GM12878 (cell line): ENCODE measurements around the gene TFRC. TPM values are rescaled to one million over a fixed set of nuclear protein-coding genes. Genes with fewer than 3 reads are reported as not detected.

Experiments
- ATAC-seq: fragments of 200-7000 bp; cut with Tn5 transposase; 3 replicates; pipeline ENCODE4 v1.9.1; 2020; ENCODE audit warnings: mild to moderate bottlenecking, moderate library complexity
- BruUV-seq: library from RNA; stranded (reverse); fragments of 400-500 nt; replicated peaks from 2 replicates; lab custom pipeline; 2021; lab: Mats Ljungman, UMichigan
- CTCF ChIA-PET: fragments of 300-600 bp; sonication (Branson Sonifier 250); formaldehyde crosslinking; extraction: SDS; loops from one replicate; lab custom pipeline; 2021; ENCODE audit warnings: inconsistent platforms; lab: Yijun Ruan, JAX
- POLR2A ChIA-PET: fragments of 350-600 bp; formaldehyde crosslinking; extraction: SDS; loops from one replicate; lab custom pipeline; 2021; ENCODE audit warnings: inconsistent platforms; lab: Charles Lee
- RAD21 ChIA-PET: fragments of 300-600 bp; sonication (Branson Sonifier 250); formaldehyde crosslinking; loops from one replicate; lab custom pipeline; 2023; ENCODE audit warnings: antibody characterized with exemption; ENCODE audit not compliant: unreplicated experiment; lab: Charles Lee
- SMC1A ChIA-PET: fragments of 300-600 bp; sonication (Branson Sonifier 250); formaldehyde crosslinking; loops from one replicate; lab custom pipeline; 2023; ENCODE audit not compliant: unreplicated experiment, uncharacterized antibody; lab: Charles Lee
- DNase-seq: peaks from one replicate; pipeline ENCODE4 v3.0.0-alpha.2; 2011; ENCODE audit warnings: low read depth, low spot score
- FAIRE-seq: peaks from 3 replicates; lab custom pipeline; 2011; peaks lifted over from hg19 to GRCh38; lab: Jason Lieb, UNC
- H2AFZ ChIP-seq: 2 replicates; pipeline ENCODE4 v1.6.0; 2011; ENCODE audit warnings: low read depth, low read length, control low read depth; ENCODE audit not compliant: control insufficient read depth
- H3K27ac ChIP-seq: 2 replicates; pipeline ENCODE4 v1.5.1; 2011; ENCODE audit warnings: control low read depth; ENCODE audit not compliant: control insufficient read depth, insufficient read depth
- H3K27me3 ChIP-seq, 2 experiments: replicated peaks in 1 of 2; 2 replicates each; pipeline versions ENCODE4 v1.6.0 to v1.6.1; 2011; ENCODE audit warnings: low read length in 1 of 2; ENCODE audit not compliant: control insufficient read depth in 2 of 2, insufficient read depth in 2 of 2
- H3K36me3 ChIP-seq, 2 experiments: 2 replicates each; pipeline ENCODE4 v1.5.1; 2011; ENCODE audit warnings: low read length in 1 of 2; ENCODE audit not compliant: control insufficient read depth in 2 of 2, insufficient read depth in 2 of 2
- H3K4me1 ChIP-seq: 2 replicates; pipeline ENCODE4 v1.6.1; 2011; ENCODE audit warnings: mild to moderate bottlenecking, low read length, moderate library complexity, mixed read lengths; ENCODE audit not compliant: control insufficient read depth, insufficient read depth
- H3K4me2 ChIP-seq: 2 replicates; pipeline ENCODE4 v1.6.0; 2011; ENCODE audit warnings: control low read depth; ENCODE audit not compliant: control insufficient read depth, insufficient read depth
- H3K4me3 ChIP-seq: fragments of 200-600 bp; sonication (generic); 2 replicates; pipeline ENCODE4 v1.5.1; 2016
- H3K79me2 ChIP-seq: 2 replicates; pipeline ENCODE4 v1.6.0; 2011; ENCODE audit warnings: low read length; ENCODE audit not compliant: control insufficient read depth, insufficient read depth
- H3K9ac ChIP-seq: 2 replicates; pipeline ENCODE4 v1.8.0; 2011; ENCODE audit warnings: low read length, control low read depth, mixed read lengths; ENCODE audit not compliant: control insufficient read depth, insufficient read depth
- H3K9me3 ChIP-seq: replicated peaks from 3 replicates; pipeline ENCODE4 v1.5.1; 2011; ENCODE audit warnings: mild to moderate bottlenecking, low read length; ENCODE audit not compliant: control insufficient read depth, insufficient read depth
- H4K20me1 ChIP-seq: 2 replicates; pipeline ENCODE4 v1.6.0; 2011; ENCODE audit not compliant: control insufficient read depth, insufficient read depth
- ATF7 ChIP-seq: fragments of 450-650 bp; IDR thresholded peaks from 2 replicates; pipeline ENCODE4 v1.6.1; 2016; ENCODE audit warnings: low read depth, mild to moderate bottlenecking
- EGR1 ChIP-seq, 2 experiments: IDR thresholded peaks; 1 replicate in 1 of 2; 2 replicates in 1 of 2; pipeline ENCODE4 v1.6.1; 2011 to 2012; ENCODE audit warnings: low read depth in 2 of 2, low read length in 2 of 2, borderline replicate concordance in 1 of 2, mild to moderate bottlenecking in 1 of 2, moderate library complexity in 1 of 2
- ELK1 ChIP-seq: IDR thresholded peaks from 2 replicates; pipeline ENCODE4 v1.6.1; 2012; ENCODE audit warnings: low read depth, low read length, improper control_type of control experiment
- GABPA ChIP-seq: IDR thresholded peaks from 2 replicates; pipeline ENCODE4 v1.6.1; 2014; ENCODE audit warnings: antibody characterized with exemption, low read depth, mild to moderate bottlenecking, inconsistent platforms
- HDAC2 ChIP-seq: fragments of 200-600 bp; sonication (generic); IDR thresholded peaks from 2 replicates; pipeline ENCODE4 v1.6.1; 2017
- IKZF1 ChIP-seq: fragments of 450-650 bp; conservative IDR thresholded peaks from 2 replicates; pipeline ENCODE4 v1.6.1; 2017; ENCODE audit warnings: antibody characterized with exemption, mild to moderate bottlenecking
- IKZF2 ChIP-seq, 2 experiments: fragments of 450-650 bp; IDR thresholded peaks; 2 replicates each; pipeline ENCODE4 v1.6.1; 2017; ENCODE audit warnings: mild to moderate bottlenecking in 2 of 2, moderate library complexity in 2 of 2
- KDM1A ChIP-seq: fragments of 200-600 bp; sonication (generic); IDR thresholded peaks from 2 replicates; pipeline ENCODE4 v1.6.1; 2016; ENCODE audit warnings: borderline replicate concordance
- LARP7 ChIP-seq: fragments of 450-650 bp; IDR thresholded peaks from 2 replicates; pipeline ENCODE4 v1.6.1; 2017; ENCODE audit warnings: mild to moderate bottlenecking
- MAX ChIP-seq: IDR thresholded peaks from 2 replicates; pipeline ENCODE4 v1.6.1; 2012; ENCODE audit warnings: low read depth, low read length, improper control_type of control experiment
- MYB ChIP-seq: fragments of 150-350 bp; IDR thresholded peaks from 2 replicates; pipeline ENCODE4 v1.6.1; 2014; ENCODE audit warnings: mild to moderate bottlenecking, low read depth, low read length, borderline replicate concordance
- RFX5 ChIP-seq: IDR thresholded peaks from 2 replicates; pipeline ENCODE4 v1.6.1; 2011; ENCODE audit warnings: low read depth, low read length, improper control_type of control experiment
- SP1 ChIP-seq: IDR thresholded peaks from one replicate; pipeline ENCODE4 v1.6.1; 2011; ENCODE audit warnings: low read depth, low read length
- SRF ChIP-seq, 2 experiments: IDR thresholded peaks; 2 replicates each; pipeline ENCODE4 v1.6.1; 2011; ENCODE audit warnings: low read depth in 2 of 2, low read length in 2 of 2, mild to moderate bottlenecking in 1 of 2, moderate library complexity in 1 of 2
- ZNF24 ChIP-seq: fragments of 450-650 bp; IDR thresholded peaks from 2 replicates; pipeline ENCODE4 v1.6.1; 2017; ENCODE audit warnings: antibody characterized with exemption, mild to moderate bottlenecking
- WGBS: methylation state at CpG from one replicate; pipeline ENCODE4 v1.1.6; 2016; ENCODE audit warnings: low lambda C conversion rate; ENCODE audit not compliant: insufficient replicate concordance, insufficient coverage; ENCODE audit errors: missing lambda C conversion rate; 5-methylcytosine and 5-hydroxymethylcytosine counted together
- in situ Hi-C: fragments of 300-500 bp; cut with MboI; formaldehyde crosslinking; loops from 9 replicates; pipeline ENCODE4 v1.14.3; 2018; ENCODE audit warnings: mixed read lengths
- intact Hi-C: fragments of 100-400 bp; cut with micrococcal nuclease; formaldehyde crosslinking; loops from one replicate; pipeline ENCODE4 v1.14.2; 2022; ENCODE audit not compliant: unreplicated experiment
- polyA plus RNA-seq, 11 experiments: library from polyadenylated mRNA; depleted of rRNA in 4 of 11; unstranded in 6 of 11; stranded (reverse) in 5 of 11; fragments of >200 nt; fragmentation: Nextera tagmentation in 4 of 11; fragmentation: Illumina TruSeq in 1 of 11; extraction: Ambion mirVana in 4 of 11; extraction: Trizol in 1 of 11; gene quantifications; 1 replicate in 1 of 11; 2 replicates in 10 of 11; pipeline versions ENCODE4 v1.2.1 to v1.2.3, GENCODE V29; 2011 to 2016; ENCODE audit warnings: inconsistent platforms in 2 of 11, missing spikeins in 2 of 11, low read depth in 1 of 11
- total RNA-seq, 4 experiments: library from RNA; depleted of rRNA in 3 of 4; stranded (reverse); fragments of >200 nt in 3 of 4; fragmentation: Illumina TruSeq in 1 of 4; extraction: Trizol in 1 of 4; gene quantifications; 2 replicates each; pipeline versions ENCODE4 v1.2.1 to v1.2.3, GENCODE V29; 2013 to 2021
- TF ChIP-seq, protein P1 (sequence below): IDR thresholded peaks from 2 replicates; pipeline ENCODE4 v1.6.1; 2011; ENCODE audit warnings: low read depth, low read length, improper control_type of control experiment, borderline replicate concordance
- TF ChIP-seq, protein P2 (sequence below): IDR thresholded peaks from 2 replicates; pipeline ENCODE4 v1.6.1; 2011; ENCODE audit warnings: borderline replicate concordance, low read depth, mild to moderate bottlenecking, moderate library complexity, mixed read lengths, low read length; ENCODE audit not compliant: insufficient read depth; ENCODE audit errors: extremely low read length
- TF ChIP-seq, protein P3 (sequence below): IDR thresholded peaks from 2 replicates; pipeline ENCODE4 v1.6.1; 2011; ENCODE audit warnings: mild to moderate bottlenecking, low read depth, low read length, moderate library complexity; ENCODE audit not compliant: insufficient replicate concordance

Gene TFRC
- total and polyA plus RNA-seq, 10 of the 15 experiments (the other 5 are each of a cell fraction or from before 2014, with no cell fraction given): 123 to 526 (median 316) TPM

DNA sequence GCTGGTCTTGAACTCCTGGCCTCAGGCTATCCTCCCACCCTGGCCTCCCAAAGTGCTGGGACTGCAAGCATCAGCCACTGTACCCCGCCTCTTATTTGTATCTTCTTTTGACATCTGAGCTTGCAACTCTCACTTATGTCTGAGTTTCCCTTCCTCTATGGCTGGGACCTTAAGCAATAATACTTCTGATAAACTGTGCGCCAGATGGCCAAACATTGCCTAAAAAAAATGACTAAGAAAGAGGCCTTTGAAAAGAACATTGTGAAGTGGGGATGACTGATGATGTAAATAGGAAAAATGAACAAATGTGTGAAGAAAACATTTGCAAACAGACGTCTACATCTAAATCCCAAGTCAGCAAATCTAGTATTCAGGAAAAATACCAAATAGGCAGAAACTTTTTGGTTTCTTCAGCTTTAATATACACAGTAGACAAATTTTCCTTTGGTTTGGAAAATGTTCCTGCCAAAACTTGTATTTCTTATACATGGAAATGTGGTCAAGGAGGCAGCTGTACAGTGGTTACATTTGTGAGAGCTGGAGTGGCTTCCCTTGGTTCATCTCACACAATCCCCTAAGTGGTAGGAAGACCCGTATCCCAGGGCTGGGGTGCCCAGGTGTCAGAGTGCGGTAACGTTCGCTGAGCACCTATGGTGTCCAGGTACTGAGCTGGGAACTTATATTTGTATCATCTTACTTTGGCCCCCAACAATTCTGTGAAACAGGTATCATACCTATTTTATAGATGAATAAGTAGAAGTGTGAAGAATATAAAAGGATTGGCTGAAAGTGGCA lies 11.6 kb upstream of the TFRC start:
- no peak for ATAC-seq
- intact Hi-C loops: no loop called here
- POLR2A ChIA-PET: interaction anchor here (0.7 to 8.4 kb wide), 8 partner anchors 8 to 93 kb away, joined by 3 to 85 read pairs (median 7); partner anchors contain the start of gene TFRC
- Histone ChIP-seq H3K4me3 (no peak overlapping the region), H3K9me3 (no peaks in the 10 kb centered on the region), H2AFZ (no peak overlapping the region), H3K79me2 (no peaks in the 10 kb centered on the region; the same call in 1 of the 2 replicates), H3K9ac (no peak overlapping the region), H3K4me2 (no peak overlapping the region), H4K20me1 (no peaks in the 10 kb centered on the region), H3K4me1 (peaks cover 29% of the 10 kb centered on the region), H3K27ac (no peak overlapping the region), H3K36me3 (no peaks in the 10 kb centered on the region), H3K27me3 (no peaks in the 10 kb centered on the region)
- DNase-seq: no peak
- no peak for FAIRE-seq
- in situ Hi-C loops: no loop called here
- SMC1A ChIA-PET: interaction anchor here (0.7 to 7.1 kb wide), 11 partner anchors 11 to 1083 kb away, joined by 3 to 99 read pairs (median 30); no protein-coding TSS in a partner anchor
- 43% methylated on average over 7 of the region's 7 CpGs for WGBS
- RAD21 ChIA-PET: interaction anchor here (0.6 to 6.3 kb wide), 11 partner anchors 15 to 99 kb away, joined by 3 to 77 read pairs (median 6); no protein-coding TSS in a partner anchor
- CTCF ChIA-PET: interaction anchor here (0.6 to 5.5 kb wide), 10 partner anchors 20 to 957 kb away, joined by 3 to 42 read pairs (median 4); no protein-coding TSS in a partner anchor
- no TSS peak for BruUV-seq
- no peak for TF ChIP-seq MYB
- no peak for TF ChIP-seq SRF (IDR thresholded peaks at IDR 0.05; ENCODE audit: low read depth in 2 of 2, low read length in 2 of 2)
- TF ChIP-seq, protein P1, sequence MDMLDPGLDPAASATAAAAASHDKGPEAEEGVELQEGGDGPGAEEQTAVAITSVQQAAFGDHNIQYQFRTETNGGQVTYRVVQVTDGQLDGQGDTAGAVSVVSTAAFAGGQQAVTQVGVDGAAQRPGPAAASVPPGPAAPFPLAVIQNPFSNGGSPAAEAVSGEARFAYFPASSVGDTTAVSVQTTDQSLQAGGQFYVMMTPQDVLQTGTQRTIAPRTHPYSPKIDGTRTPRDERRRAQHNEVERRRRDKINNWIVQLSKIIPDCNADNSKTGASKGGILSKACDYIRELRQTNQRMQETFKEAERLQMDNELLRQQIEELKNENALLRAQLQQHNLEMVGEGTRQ: no peak
- TF ChIP-seq ZNF24: no peak
- no peak for TF ChIP-seq ATF7
- TF ChIP-seq LARP7: no peak
- no peak for TF ChIP-seq HDAC2
- no peak for TF ChIP-seq KDM1A
- 0 out of 4 replicates have a peak, but pooled peaks have one; percentile 19 to 25 for TF ChIP-seq IKZF2 (IDR thresholded peaks at IDR 0.05)
- no peak for TF ChIP-seq ELK1
- TF ChIP-seq RFX5: no peak
- TF ChIP-seq EGR1 (IDR thresholded peaks at IDR 0.05; ENCODE audit: borderline replicate concordance in 1 of 2, low read depth in 2 of 2, low read length in 2 of 2): no peak
- TF ChIP-seq IKZF1: 0 out of 2 replicates have a peak, but pooled peaks have one; percentile 13
- TF ChIP-seq, protein P2, sequence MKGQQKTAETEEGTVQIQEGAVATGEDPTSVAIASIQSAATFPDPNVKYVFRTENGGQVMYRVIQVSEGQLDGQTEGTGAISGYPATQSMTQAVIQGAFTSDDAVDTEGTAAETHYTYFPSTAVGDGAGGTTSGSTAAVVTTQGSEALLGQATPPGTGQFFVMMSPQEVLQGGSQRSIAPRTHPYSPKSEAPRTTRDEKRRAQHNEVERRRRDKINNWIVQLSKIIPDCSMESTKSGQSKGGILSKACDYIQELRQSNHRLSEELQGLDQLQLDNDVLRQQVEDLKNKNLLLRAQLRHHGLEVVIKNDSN: no peak
- TF ChIP-seq, protein P3, sequence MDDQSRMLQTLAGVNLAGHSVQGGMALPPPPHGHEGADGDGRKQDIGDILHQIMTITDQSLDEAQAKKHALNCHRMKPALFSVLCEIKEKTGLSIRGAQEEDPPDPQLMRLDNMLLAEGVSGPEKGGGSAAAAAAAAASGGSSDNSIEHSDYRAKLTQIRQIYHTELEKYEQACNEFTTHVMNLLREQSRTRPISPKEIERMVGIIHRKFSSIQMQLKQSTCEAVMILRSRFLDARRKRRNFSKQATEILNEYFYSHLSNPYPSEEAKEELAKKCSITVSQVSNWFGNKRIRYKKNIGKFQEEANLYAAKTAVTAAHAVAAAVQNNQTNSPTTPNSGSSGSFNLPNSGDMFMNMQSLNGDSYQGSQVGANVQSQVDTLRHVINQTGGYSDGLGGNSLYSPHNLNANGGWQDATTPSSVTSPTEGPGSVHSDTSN: no peak
- no peak for TF ChIP-seq SP1
- no peak for TF ChIP-seq MAX
- no peak for TF ChIP-seq GABPA
